Neural progenitor cell (in vitro differentiated cells): ENCODE results near the gene CABP4. TPM values are rescaled to one million over a fixed set of nuclear protein-coding genes. Genes with fewer than 3 reads are reported as not detected.

Source experiments
- DNase-seq: peaks from one replicate; pipeline ENCODE4 v3.0.0-alpha.2; 2016; ENCODE audit warnings: low spot score
- H2AFZ ChIP-seq: fragments of 200-600 bp; sonication (generic); replicated peaks from 2 replicates; pipeline ENCODE4 v1.6.1; 2016; ENCODE audit warnings: antibody characterized with exemption
- H3F3A ChIP-seq: fragments of 200-600 bp; sonication (generic); 2 replicates; pipeline ENCODE4 v1.6.1; 2016; ENCODE audit warnings: antibody characterized with exemption, low read depth
- H3K27ac ChIP-seq: fragments of 200-600 bp; sonication (generic); 2 replicates; pipeline ENCODE4 v1.5.1; 2016; ENCODE audit warnings: mild to moderate bottlenecking
- H3K27me3 ChIP-seq: fragments of 200-600 bp; sonication (generic); 2 replicates; pipeline ENCODE4 v1.6.1; 2016; ENCODE audit warnings: mild to moderate bottlenecking, moderate library complexity
- H3K36me3 ChIP-seq: fragments of 200-600 bp; sonication (generic); 2 replicates; pipeline ENCODE4 v1.5.1; 2016
- H3K4me1 ChIP-seq: fragments of 200-600 bp; sonication (generic); 2 replicates; pipeline ENCODE4 v1.6.1; 2016; ENCODE audit warnings: mixed run types
- H3K4me2 ChIP-seq: fragments of 200-600 bp; sonication (generic); 2 replicates; pipeline ENCODE4 v1.6.1; 2016
- H3K4me3 ChIP-seq: fragments of 200-600 bp; sonication (generic); 2 replicates; pipeline ENCODE4 v1.5.1; 2016
- H3K79me2 ChIP-seq: fragments of 200-600 bp; sonication (generic); 2 replicates; pipeline ENCODE4 v1.6.1; 2016; ENCODE audit warnings: low read depth
- H3K9ac ChIP-seq: fragments of 200-600 bp; sonication (generic); 2 replicates; pipeline ENCODE4 v1.6.1; 2016
- H3K9me3 ChIP-seq: fragments of 200-600 bp; sonication (generic); 2 replicates; pipeline ENCODE4 v1.5.1; 2016; ENCODE audit warnings: low read depth
- H4K20me1 ChIP-seq: fragments of 200-600 bp; sonication (generic); 2 replicates; pipeline ENCODE4 v1.6.1; 2016; ENCODE audit warnings: low read depth
- H3K27ac Mint-ChIP-seq: 3 replicates; pipeline ENCODE4 v1.8.0; 2021; ENCODE audit warnings: mixed read lengths
- H3K27me3 Mint-ChIP-seq: 2 replicates; pipeline ENCODE4 v1.8.0; 2022; ENCODE audit warnings: low read depth, mild to moderate bottlenecking, inconsistent platforms, moderate library complexity, mixed read lengths; ENCODE audit not compliant: insufficient read depth
- H3K36me3 Mint-ChIP-seq: 3 replicates; pipeline ENCODE4 v1.8.0; 2021; ENCODE audit warnings: mixed read lengths
- H3K4me1 Mint-ChIP-seq: 3 replicates; pipeline ENCODE4 v1.8.0; 2021; ENCODE audit warnings: mixed read lengths
- H3K4me3 Mint-ChIP-seq: 3 replicates; pipeline ENCODE4 v1.8.0; 2021; ENCODE audit warnings: mild to moderate bottlenecking, moderate library complexity, mixed read lengths
- H3K9me3 Mint-ChIP-seq: 3 replicates; pipeline ENCODE4 v1.8.0; 2020; ENCODE audit warnings: mixed read lengths
- EZH2 ChIP-seq: fragments of 200-600 bp; sonication (generic); IDR thresholded peaks from 2 replicates; pipeline ENCODE4 v1.6.1; 2017; ENCODE audit warnings: antibody characterized with exemption, mild to moderate bottlenecking, moderate library complexity
- EZH2phosphoT487 ChIP-seq: fragments of 200-600 bp; sonication (generic); IDR thresholded peaks from 2 replicates; pipeline ENCODE4 v1.6.1; 2017; ENCODE audit warnings: antibody characterized with exemption
- total RNA-seq: library from RNA; depleted of rRNA; stranded (reverse); fragments of >200 nt; gene quantifications from 2 replicates; pipeline ENCODE4 v1.2.3, GENCODE V29; 2015; ENCODE audit warnings: low replicate concordance
- TF ChIP-seq, protein P1 (sequence below): fragments of 200-600 bp; sonication (generic); IDR thresholded peaks from 2 replicates; pipeline ENCODE4 v1.5.1; 2017; ENCODE audit warnings: antibody characterized with exemption, mild to moderate bottlenecking

Gene CABP4
- total RNA-seq, 1 donor from 2014 or later: not detected

DNA sequence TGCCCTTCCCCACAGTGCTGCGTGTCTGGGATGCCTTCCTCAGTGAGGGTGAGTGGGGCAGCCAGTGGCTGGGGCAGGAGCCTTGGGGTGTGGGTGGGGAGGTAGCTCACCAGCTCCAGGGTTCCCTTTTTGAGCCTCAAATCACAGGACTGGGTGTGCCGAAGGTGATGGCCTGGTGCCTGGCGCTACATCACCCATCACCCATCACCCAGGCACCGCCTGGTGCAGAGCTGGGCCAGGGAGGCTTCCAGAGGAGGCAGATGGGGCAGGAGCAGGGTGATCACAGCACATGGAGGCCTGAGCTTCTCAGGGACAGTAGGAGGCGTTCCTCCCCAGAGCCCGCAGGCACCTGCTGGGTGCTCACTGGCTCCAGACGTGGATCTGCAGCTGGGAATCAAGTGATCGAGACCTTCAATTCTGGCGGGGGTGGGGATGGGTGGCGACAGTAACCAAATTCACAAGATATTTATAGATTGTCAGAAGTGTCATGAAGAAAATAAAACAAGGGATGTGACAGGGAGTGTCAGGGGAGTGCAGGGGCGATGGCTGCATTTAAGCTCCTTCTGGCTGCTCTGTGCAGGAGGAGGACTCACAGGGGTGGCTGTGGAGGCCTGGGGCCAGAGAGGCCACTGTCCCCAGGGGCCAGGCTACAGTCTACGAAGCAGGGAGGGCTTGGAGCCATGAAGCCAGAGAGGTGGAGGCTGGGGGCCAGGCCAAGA is 48.0 kb upstream of the CABP4 start:
- H3K4me1 ChIP-seq: peaks cover 25% of the 10 kb centered on the region

DNA sequence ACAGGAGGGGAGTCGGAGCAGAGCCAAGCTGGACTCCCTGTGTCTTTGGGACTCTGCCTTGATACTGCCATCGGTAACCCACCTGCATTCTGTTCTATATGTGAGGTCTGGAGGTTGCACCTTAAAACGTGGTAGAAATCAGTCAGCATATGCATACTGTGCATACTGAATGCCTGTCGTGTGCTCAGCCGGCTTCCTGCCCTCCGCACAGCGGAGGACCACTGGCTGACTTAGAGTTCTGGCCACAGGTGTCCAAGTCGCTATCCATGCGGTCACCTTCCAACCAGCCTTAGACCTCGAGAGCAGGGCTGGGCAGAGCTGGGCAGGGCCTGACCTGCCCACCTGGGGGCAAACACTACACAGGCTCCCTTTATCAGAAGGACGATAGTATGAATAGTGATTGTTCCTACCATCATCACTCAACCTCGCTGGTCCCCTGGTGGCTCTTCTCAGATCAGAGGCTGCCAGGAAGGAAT is 47.4 kb upstream of the CABP4 start:
- Histone ChIP-seq H3K9me3 (no peaks in the 10 kb centered on the region), H3K27me3 (no peaks in the 10 kb centered on the region), H2AFZ (no peak overlapping the region), H3K27ac (no peak overlapping the region), H3K4me2 (no peak overlapping the region), H3K4me3 (no peak overlapping the region), H3K4me1 (peaks cover 25% of the 10 kb centered on the region), H3F3A (peaks cover 10% of the 10 kb centered on the region), H3K79me2 (no peaks in the 10 kb centered on the region), H3K36me3 (no peaks in the 10 kb centered on the region), H3K9ac (no peak overlapping the region), H4K20me1 (no peaks in the 10 kb centered on the region)
- H3K4me3 Mint-ChIP-seq: no peak overlapping the region
- H3K27ac Mint-ChIP-seq: peak overlapping the region; percentile 94
- H3K27me3 Mint-ChIP-seq: peaks cover 11% of the 10 kb centered on the region
- no peaks in the 10 kb centered on the region for H3K9me3 Mint-ChIP-seq
- TF ChIP-seq EZH2phosphoT487 (no peak), EZH2 (no peak)
- TF ChIP-seq, protein P1, sequence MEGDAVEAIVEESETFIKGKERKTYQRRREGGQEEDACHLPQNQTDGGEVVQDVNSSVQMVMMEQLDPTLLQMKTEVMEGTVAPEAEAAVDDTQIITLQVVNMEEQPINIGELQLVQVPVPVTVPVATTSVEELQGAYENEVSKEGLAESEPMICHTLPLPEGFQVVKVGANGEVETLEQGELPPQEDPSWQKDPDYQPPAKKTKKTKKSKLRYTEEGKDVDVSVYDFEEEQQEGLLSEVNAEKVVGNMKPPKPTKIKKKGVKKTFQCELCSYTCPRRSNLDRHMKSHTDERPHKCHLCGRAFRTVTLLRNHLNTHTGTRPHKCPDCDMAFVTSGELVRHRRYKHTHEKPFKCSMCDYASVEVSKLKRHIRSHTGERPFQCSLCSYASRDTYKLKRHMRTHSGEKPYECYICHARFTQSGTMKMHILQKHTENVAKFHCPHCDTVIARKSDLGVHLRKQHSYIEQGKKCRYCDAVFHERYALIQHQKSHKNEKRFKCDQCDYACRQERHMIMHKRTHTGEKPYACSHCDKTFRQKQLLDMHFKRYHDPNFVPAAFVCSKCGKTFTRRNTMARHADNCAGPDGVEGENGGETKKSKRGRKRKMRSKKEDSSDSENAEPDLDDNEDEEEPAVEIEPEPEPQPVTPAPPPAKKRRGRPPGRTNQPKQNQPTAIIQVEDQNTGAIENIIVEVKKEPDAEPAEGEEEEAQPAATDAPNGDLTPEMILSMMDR: no peak
- H3K4me1 Mint-ChIP-seq: peaks cover 32% of the 10 kb centered on the region
- no peak for DNase-seq
- no peaks in the 10 kb centered on the region for H3K36me3 Mint-ChIP-seq

More for the DNA sequence above, 48.0 kb upstream of the CABP4 start:
- H3K9ac ChIP-seq: no peak overlapping the region
- H3F3A ChIP-seq: peaks cover 10% of the 10 kb centered on the region
- no peak for DNase-seq
- H3K4me2 ChIP-seq: no peak overlapping the region
- no peaks in the 10 kb centered on the region for H4K20me1 ChIP-seq
- H3K4me1 Mint-ChIP-seq: peaks cover 36% of the 10 kb centered on the region
- no peak overlapping the region for H3K27ac ChIP-seq
- no peak for TF ChIP-seq EZH2
- H3K79me2 ChIP-seq: no peaks in the 10 kb centered on the region
- H3K4me3 ChIP-seq: no peak overlapping the region
- no peak overlapping the region for H2AFZ ChIP-seq
- no peaks in the 10 kb centered on the region for H3K36me3 Mint-ChIP-seq
- H3K9me3 ChIP-seq: no peaks in the 10 kb centered on the region
- H3K4me3 Mint-ChIP-seq: peak overlapping the region; percentile 3
- peak overlapping the region; percentile 94 for H3K27ac Mint-ChIP-seq
- no peaks in the 10 kb centered on the region for H3K36me3 ChIP-seq
- peaks cover 8% of the 10 kb centered on the region for H3K27me3 Mint-ChIP-seq
- no peaks in the 10 kb centered on the region for H3K27me3 ChIP-seq
- H3K9me3 Mint-ChIP-seq: no peaks in the 10 kb centered on the region

DNA sequence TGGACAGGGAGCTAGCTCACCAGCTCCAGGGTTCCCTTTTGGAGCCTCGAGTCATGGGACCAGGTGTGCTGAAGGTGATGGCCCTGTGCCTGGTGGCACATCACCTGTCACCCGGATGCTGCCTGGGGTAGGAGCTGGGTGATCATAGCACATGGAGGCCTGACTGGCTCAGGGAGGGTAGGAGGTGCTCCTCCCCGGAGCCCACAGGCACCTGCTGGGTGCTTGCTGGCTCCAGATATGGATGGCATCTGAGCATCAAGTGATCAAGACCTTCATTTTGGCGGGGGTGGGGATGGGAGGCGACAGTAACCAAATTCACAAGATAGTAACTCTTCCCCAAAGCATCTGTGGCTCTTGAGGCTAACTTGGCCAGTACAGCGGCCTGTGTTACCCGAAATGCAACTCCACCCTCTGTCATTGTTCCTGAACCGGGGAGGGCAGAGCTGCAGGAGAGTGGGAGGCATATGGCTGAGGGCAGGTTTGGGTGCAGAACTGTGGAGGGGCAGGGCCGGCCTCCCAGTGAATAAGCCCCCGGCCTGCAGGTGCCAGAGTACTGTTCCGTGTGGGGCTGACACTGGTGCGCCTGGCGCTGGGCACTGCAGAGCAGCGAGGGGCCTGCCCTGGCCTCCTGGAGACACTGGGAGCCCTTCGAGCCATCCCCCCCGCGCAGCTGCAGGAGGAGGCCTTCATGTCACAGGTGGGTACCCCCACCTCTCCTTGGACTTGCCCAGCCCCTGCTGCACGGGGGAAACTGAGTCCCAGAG is 46.5 kb upstream of the CABP4 start:
- no peak overlapping the region for H3K27ac Mint-ChIP-seq
- no peak overlapping the region for H3K4me3 Mint-ChIP-seq
- no peaks in the 10 kb centered on the region for H4K20me1 ChIP-seq
- H3K36me3 Mint-ChIP-seq: no peaks in the 10 kb centered on the region
- peaks cover 20% of the 10 kb centered on the region for H3K4me1 ChIP-seq
- H3K79me2 ChIP-seq: no peaks in the 10 kb centered on the region
- no peak overlapping the region for H2AFZ ChIP-seq
- peaks cover 13% of the 10 kb centered on the region for H3K27me3 Mint-ChIP-seq
- no peak for DNase-seq
- H3K4me3 ChIP-seq: no peak overlapping the region
- H3K9me3 ChIP-seq: no peaks in the 10 kb centered on the region
- no peaks in the 10 kb centered on the region for H3K27me3 ChIP-seq
- no peak overlapping the region for H3K9ac ChIP-seq
- H3K36me3 ChIP-seq: no peaks in the 10 kb centered on the region
- no peaks in the 10 kb centered on the region for H3K9me3 Mint-ChIP-seq
- no peak overlapping the region for H3K4me2 ChIP-seq
- TF ChIP-seq, protein P1: no peak
- TF ChIP-seq EZH2phosphoT487: no peak
- TF ChIP-seq EZH2: no peak
- peaks cover 13% of the 10 kb centered on the region for H3F3A ChIP-seq
- peaks cover 30% of the 10 kb centered on the region for H3K4me1 Mint-ChIP-seq
- no peak overlapping the region for H3K27ac ChIP-seq
